HG03469 (cell line): ENCODE results near the gene TMEM167A.
A peak's percentile ranks its signal among the peaks of the same experiment; 100 is the strongest.

Experiments used
- ATAC-seq: cut with Tn5 transposase; IDR thresholded peaks from one replicate; pipeline ENCODE4 v1.9.1; 2021; ENCODE audit warnings: mild to moderate bottlenecking, moderate library complexity, moderate number of reproducible peaks; ENCODE audit not compliant: unreplicated experiment

The TMEM167A gene

DNA sequence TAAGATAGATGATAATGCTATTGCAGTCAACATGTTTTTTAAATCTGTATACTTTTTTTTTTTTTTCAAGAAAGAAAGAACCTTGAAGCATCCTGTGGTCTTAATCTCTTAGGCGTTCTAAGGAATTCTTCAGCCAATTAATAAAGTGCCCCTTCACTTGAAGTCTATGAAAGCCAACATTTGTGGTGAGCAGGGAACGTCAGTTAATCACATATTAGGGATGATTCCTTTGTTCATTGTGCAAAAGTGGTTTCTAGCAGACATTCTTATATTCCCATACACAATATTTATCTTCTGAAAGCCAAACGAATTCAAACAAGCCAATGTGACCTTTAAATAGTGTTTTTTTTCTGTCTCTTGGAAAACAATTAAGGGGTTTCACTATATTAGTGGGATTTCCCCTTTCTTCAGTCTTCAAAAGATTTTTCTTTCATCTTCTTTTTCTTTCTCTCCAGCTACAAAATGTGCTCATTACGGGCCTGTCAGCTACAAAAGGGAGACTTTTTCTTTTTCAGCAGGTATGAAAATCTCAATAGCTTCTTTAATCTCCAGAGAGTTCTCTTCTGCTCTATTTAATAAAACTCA lies 40.1 kb downstream of the TMEM167A start:
- no peak for ATAC-seq

DNA sequence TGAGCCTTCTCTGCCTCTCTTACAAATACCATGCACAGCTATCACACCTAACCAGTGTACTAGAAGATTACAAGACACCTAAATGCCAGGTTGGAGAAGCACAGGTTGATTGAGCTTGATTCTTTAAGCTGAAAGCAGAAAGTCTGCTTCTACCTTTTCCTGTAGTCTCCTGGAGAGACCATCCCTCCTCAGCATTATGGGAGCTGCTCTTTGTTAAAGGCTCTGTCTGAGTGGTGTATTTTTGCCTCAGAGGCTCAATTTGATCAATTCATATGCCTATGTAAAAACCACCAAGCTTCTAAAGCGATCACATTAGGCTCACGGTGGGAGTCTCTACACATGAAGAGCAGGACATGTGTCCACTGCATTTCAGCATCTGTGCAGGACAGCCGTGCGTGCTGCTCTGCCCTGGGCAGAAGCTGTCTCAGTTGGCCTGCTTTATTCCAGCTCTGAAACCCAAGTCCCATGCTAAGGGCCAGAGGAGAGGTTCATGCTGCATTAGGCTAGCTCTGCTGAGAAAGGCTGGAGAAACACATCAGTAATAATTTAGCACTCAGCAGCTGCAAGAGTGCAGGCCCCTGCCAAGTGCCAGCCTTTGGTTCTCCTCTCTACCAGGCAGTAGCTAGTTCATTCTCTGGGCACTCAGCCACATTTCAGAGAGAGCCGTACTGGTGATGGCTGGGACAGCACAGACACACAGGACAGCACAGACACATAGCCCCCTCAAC lies 41.7 kb downstream of the TMEM167A start:
- no peak for ATAC-seq

GRCh38 chr5:83034528-83035207 lies 42.5 kb downstream of the TMEM167A start:
- ATAC-seq = no peak

DNA sequence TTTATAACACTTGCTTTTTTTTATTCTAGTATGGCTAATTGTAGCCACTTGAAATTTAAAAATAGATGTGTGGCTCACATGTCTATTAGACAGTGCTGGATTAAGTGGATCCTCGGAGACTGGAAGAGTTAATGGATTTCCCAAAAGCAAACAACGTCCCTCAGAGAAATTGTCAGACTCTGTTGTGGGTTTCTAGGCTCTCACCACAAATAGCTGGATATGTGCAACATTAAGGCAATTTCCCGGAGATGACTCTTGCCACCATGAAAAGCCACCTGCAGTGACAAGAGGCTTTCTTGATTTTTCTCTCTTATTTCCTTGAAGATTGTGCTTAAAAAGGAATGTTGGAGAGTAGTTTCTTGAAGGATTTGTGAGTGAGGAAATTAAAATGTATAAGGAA lies 43.2 kb downstream of the TMEM167A start:
- ATAC-seq = no peak

DNA sequence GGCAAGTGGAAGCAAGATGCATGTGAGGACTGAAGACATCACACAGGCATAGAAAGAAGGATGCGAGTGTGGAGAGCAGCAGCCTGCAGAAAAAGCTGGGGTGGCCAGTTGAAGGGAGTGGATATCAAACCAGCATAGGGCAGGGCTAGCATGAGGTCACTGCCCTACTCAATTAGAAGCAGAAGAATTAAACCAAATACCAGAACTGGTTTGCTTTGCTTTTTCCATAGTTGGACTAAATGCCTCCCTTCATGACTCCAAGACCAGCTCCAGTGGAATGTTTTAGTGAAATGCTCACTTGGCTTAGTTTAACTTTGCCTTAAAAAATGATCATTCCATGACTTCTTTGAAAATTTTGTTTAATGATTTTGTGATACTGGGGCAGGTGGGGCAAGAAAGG lies 45.8 kb downstream of the TMEM167A start:
- ATAC-seq = no peak

DNA sequence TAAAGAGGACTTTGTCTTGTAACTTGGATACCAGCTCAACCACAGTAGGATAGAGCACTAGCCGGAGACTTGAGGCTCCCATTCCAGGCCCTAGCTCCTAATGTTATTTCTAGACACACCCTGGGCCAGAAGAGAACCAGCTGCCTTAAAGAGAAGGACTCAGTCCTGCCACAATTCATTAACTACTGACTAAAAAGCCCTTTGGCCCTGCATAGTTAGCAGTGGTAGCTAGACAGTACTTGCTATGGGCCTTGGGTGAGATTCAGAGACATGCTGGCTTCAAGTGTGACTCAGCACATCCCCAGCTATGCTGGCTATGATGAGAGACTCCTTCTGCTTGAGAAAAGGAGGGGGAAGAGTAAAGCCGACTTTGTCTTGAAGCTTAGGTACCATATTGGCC lies 47.3 kb downstream of the TMEM167A start:
- no peak for ATAC-seq

GRCh38 chr5:83026930-83027687 lies 50.1 kb downstream of the TMEM167A start:
- ATAC-seq = peak; percentile 79

- no peak for ATAC-seq
Measured at GRCh38 chr5:83026516-83026915, 50.7 kb downstream of the TMEM167A start.

DNA sequence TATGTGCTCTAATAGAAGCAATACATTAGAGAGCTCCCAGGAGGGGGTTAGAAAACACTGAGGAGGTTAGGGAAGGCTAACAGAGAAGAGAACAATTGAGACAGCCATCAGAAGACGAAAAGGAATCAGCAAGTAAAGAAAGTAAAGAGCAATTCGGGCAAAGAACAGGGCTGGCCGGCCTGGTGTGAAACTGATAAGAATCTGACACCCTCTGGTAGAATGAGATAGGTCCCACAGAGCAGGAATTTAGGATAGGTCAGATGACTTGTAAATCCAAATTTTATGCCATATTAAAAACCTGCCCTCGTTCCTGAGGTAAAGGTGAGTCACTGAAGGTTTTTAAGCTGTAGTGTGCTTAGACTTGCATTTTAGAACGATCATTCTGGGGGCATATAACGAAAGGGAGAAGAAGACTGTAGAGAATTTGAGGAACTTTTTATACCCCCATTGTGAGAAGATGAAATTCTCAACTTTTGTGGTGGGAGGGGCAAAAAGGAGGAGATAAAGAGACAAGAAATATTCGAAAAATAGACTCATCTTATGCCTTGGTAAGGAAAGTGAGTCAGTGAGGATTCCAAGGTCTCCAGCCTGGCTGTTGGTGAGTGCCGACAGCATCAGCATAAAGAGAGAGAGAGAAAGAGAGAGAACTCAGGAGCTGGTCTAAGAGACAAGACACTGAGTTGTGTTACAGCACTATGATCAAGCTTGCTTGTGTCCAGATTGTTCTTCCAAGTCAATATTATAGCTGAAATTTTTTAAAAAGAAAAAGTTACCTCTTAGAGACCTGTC lies 51.3 kb downstream of the TMEM167A start:
- no peak for ATAC-seq

GRCh38 chr5:83022334-83022733 lies 54.9 kb downstream of the TMEM167A start:
- no peak for ATAC-seq

DNA sequence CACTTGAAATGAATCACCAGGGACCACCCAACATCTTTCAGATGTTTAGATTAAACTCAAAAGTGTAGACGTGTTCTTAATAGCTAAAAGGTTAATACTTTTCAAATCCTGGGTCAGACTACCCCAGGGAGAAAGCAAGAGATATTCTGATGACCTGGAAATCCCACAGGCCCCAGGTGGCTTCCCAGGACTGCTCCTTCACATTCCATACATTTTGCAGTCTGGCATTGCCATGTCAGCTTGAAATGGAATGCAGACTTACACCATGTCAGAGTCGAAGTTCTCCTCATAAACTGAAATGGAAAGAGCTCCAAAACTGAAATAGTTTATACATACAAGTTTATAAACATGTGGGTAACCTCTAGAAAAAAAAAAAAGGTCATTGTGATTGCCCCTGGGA lies 61.5 kb downstream of the TMEM167A start:
- ATAC-seq = no peak

DNA sequence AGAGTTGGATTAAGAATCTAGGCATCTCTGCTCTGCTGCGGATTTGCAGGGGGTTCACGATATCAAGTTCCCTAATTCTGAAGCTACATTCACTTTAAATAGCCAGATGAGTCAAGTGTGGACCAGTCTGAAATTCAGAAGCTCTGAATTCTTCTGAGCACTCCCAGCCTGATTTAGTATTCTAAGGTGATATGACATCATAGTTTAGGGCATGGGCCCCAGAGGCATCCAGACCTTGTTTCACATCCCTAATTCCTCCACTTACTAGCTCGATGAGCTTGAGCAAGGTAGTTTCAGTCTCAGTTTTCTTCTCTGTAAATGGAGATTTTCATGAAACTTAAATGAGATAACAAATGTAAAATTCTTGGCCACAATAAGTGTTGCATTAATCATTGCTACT lies 65.2 kb downstream of the TMEM167A start:
- peak; percentile 99 for ATAC-seq

- ATAC-seq = no peak
Measured at GRCh38 chr5:83009408-83009807, 67.8 kb downstream of the TMEM167A start.

DNA sequence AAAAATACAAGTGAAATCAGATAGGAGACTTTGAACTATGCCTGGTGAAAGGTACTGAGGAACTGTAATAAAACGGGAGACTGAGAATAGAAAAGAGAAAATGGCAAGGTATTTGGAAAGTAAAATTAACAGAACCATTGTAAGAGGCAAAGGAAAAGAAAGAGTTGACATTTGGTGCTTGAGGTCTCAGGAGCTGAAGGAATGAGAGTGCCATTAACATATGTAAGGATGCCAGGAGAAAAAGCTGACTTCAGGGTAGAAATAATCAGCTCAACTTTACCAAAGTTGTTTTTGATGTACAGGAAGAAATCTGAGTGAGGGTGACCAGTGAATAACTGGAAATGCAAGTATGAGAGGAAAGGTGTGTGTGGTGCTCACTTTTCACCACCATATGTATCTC lies 69.4 kb downstream of the TMEM167A start:
- ATAC-seq = no peak

DNA sequence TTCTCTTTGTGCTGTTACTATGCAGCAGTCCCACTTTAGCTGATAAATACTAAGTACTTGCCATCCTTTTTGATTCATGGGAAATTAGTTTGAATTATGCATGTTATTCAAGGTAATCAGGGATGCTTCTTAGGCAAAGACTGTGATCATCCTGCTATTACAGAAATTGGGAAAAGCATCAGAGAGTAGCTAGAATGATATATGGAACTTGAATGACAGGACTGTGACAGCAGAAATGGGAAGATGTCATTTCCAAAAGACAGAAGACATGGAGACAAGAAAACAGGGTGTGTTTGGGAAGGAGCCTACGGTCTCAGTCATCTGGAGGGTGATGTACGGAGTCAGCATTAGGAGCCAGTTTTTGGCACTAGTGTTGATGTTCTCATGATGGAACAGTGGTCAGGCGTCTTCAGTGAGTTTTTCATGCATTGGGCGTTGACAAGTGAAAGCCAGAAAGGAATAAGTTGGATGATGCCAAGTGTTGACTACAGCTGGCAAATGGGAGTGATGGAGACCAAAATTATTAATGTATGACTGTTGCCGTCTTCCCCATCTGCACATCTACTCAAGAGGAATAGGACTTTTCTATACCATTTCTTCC lies 70.4 kb downstream of the TMEM167A start:
- ATAC-seq = no peak

DNA sequence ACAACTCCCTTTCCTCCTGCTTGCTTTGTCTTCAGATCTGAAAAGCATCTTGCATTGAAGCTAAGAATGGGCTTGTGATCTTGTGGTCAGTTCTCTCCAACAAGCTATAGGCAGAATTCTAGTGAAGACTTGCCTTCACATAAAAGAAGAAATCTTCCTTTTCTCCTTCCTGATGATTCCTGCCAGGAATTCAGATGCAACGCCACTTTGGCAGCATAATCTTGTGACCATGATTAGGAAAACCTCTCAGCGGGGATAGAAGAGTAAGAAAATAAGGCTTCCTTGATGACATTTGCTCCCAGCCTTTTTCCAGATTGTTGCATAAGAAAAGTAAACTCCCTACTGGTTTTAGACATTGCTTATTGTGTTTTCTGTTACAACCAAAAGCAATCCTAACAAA lies 73.4 kb downstream of the TMEM167A start:
- no peak for ATAC-seq
